Central memory CD4-positive, alpha-beta T cell (primary cell): ENCODE data around the gene PLD1.
"Not testable (repeated sequence)": the region's sequence is repeated elsewhere in the genome, so short reads cannot be mapped to it uniquely, and the experiment has no call there.

Source experiments
- DNase-seq: peaks from one replicate; pipeline ENCODE4 v3.0.0; 2022

PLD1 gene

GRCh38 chr3:171836855-171837254, 26.6 kb upstream of the PLD1 start:
- DNase-seq = no peak

- no peak for DNase-seq
Measured at GRCh38 chr3:171835613-171836012, 25.3 kb upstream of the PLD1 start.

- no peak for DNase-seq
Measured at GRCh38 chr3:171835116-171835515, 24.8 kb upstream of the PLD1 start.

GRCh38 chr3:171834461-171834801, 24.1 kb upstream of the PLD1 start:
- DNase-seq = no peak

GRCh38 chr3:171833789-171834460, 23.6 kb upstream of the PLD1 start:
- DNase-seq = no peak

GRCh38 chr3:171832989-171833388, 22.7 kb upstream of the PLD1 start:
- no peak for DNase-seq

- no peak for DNase-seq
Measured at GRCh38 chr3:171831936-171832335, 21.7 kb upstream of the PLD1 start.

- DNase-seq = no peak
Measured at GRCh38 chr3:171830518-171830875, 20.2 kb upstream of the PLD1 start.

- no peak for DNase-seq
Measured at GRCh38 chr3:171829841-171830517, 19.7 kb upstream of the PLD1 start.

- no peak for DNase-seq
Measured at GRCh38 chr3:171828902-171829770, 18.9 kb upstream of the PLD1 start.

- DNase-seq = no peak
Measured at GRCh38 chr3:171827836-171828458, 17.7 kb upstream of the PLD1 start.

- DNase-seq = no peak
Measured at GRCh38 chr3:171827385-171827784, 17.1 kb upstream of the PLD1 start.

GRCh38 chr3:171825222-171825828, 15.0 kb upstream of the PLD1 start:
- DNase-seq = no peak

GRCh38 chr3:171824824-171825221, 14.5 kb upstream of the PLD1 start:
- DNase-seq = no peak

GRCh38 chr3:171824116-171824515, 13.8 kb upstream of the PLD1 start:
- no peak for DNase-seq

- no peak for DNase-seq
Measured at GRCh38 chr3:171822431-171823106, 12.3 kb upstream of the PLD1 start.

- no peak for DNase-seq
Measured at GRCh38 chr3:171821778-171822358, 11.6 kb upstream of the PLD1 start.

- no peak for DNase-seq
Measured at GRCh38 chr3:171821044-171821443, 10.8 kb upstream of the PLD1 start.

- no peak for DNase-seq
Measured at GRCh38 chr3:171817074-171817800, 7.0 kb upstream of the PLD1 start.

GRCh38 chr3:171815973-171816595, 5.8 kb upstream of the PLD1 start:
- no peak for DNase-seq

GRCh38 chr3:171814662-171815061, 4.4 kb upstream of the PLD1 start:
- DNase-seq = not testable (repeated sequence)
